ENCODE measurements around the gene SPPL2C.

DNA sequence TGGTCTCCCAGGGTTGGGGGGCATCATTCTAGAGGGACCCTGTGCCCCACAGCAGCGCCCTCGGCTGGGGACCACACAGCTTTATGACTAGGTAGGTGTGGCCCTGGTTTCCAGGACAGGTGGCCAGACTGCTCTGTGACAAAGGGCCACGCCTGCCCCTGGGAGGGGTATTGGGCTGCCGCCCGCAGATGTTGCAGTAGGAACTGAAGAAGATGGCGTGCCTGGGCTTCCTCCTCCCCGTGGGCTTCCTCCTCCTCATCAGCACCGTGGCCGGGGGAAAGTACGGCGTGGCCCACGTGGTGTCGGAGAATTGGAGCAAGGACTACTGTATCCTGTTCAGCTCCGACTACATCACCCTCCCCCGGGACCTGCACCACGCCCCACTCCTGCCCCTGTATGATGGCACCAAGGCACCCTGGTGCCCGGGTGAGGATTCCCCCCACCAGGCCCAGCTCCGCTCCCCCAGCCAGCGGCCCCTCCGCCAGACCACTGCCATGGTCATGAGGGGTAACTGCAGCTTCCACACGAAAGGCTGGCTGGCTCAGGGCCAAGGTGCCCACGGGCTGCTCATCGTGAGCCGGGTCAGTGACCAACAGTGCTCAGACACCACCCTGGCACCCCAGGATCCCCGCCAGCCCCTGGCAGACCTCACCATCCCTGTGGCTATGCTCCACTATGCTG is at the start of gene SPPL2C:
- no peak for TF ChIP-seq FOXJ3 (CRISPR knock-in tag; IDR thresholded peaks at IDR 0.05; ENCODE audit: borderline replicate concordance)
- TF ChIP-seq NCOR1 (IDR thresholded peaks at IDR 0.05; ENCODE audit: borderline replicate concordance, low read length), result no peak
- no peak for TF ChIP-seq NFRKB (IDR thresholded peaks at IDR 0.05)
- TF ChIP-seq CTCF (CRISPR knock-in tag; IDR thresholded peaks at IDR 0.05), result no peak
- no peak for TF ChIP-seq MEIS1 (CRISPR knock-in tag; IDR thresholded peaks at IDR 0.05; ENCODE audit: borderline replicate concordance)
- no peak for TF ChIP-seq ZBTB40 (IDR thresholded peaks at IDR 0.05)
- TF ChIP-seq ZBTB40 (CRISPR knock-in tag; IDR thresholded peaks at IDR 0.05), result no peak
- no peak for TF ChIP-seq SRSF9 (IDR thresholded peaks at IDR 0.05; ENCODE audit: borderline replicate concordance, insufficient read depth, low read depth, low read length, poor library complexity, severe bottlenecking)
- TF ChIP-seq CEBPB (IDR thresholded peaks at IDR 0.05; ENCODE audit: borderline replicate concordance, low read depth, low read length), result no peak

Data from HepG2 (cell line).